Adipocyte (in vitro differentiated cells): Measurements from ENCODE around the gene XYLT1.
A peak's percentile ranks its signal among the peaks of the same experiment; 100 is the strongest.
"Not testable (repeated sequence)": the region's sequence is repeated elsewhere in the genome, so short reads cannot be mapped to it uniquely, and the experiment has no call there.

ENCODE experiments used
- DNase-seq: peaks from one replicate; pipeline ENCODE4 v3.0.0-alpha.2; 2015; ENCODE audit warnings: low read depth
- H3K27me3 ChIP-seq: replicated peaks from 2 replicates; pipeline ENCODE4 v1.7.0; 2013; ENCODE audit warnings: mild to moderate bottlenecking, low read length, moderate library complexity; ENCODE audit not compliant: control insufficient read depth, insufficient read depth
- H3K36me3 ChIP-seq: 2 replicates; pipeline ENCODE4 v1.7.0; 2013; ENCODE audit warnings: low read length, mild to moderate bottlenecking, moderate library complexity; ENCODE audit not compliant: control insufficient read depth, insufficient read depth, severe bottlenecking
- H3K4me1 ChIP-seq: 2 replicates; pipeline ENCODE4 v1.7.0; 2013; ENCODE audit warnings: mild to moderate bottlenecking, low read length, moderate library complexity; ENCODE audit not compliant: control insufficient read depth, insufficient read depth
- H3K4me3 ChIP-seq: 2 replicates; pipeline ENCODE4 v1.7.0; 2013; ENCODE audit warnings: mild to moderate bottlenecking, low read length, moderate library complexity
- H3K9ac ChIP-seq: 2 replicates; pipeline ENCODE4 v1.7.0; 2013; ENCODE audit warnings: mild to moderate bottlenecking, low read length, moderate library complexity
- H3K9me3 ChIP-seq: 2 replicates; pipeline ENCODE4 v1.7.0; 2013; ENCODE audit warnings: mild to moderate bottlenecking, low read length, moderate library complexity; ENCODE audit not compliant: control insufficient read depth

Gene XYLT1

DNA sequence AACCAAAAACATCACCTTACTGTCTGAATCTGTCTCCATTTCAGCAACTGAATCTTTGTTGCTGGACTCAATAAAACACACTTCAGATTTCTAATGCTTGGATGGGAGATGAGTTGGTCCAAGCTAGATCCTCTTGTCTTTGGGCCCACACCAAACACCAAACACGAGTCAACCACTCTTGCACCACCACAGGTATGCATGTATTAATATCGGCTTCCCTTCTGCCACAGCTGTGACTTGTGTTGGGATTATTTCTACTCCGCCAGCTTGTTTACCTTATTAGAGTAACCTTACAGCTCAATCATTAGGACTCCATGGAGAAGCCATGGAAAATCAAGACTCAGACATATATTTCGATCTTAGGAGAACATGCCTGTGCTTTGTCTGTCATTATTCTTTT lies 49.9 kb downstream of the XYLT1 start:
- Histone ChIP-seq H3K4me1 (peaks cover 14% of the 10 kb centered on the region), H3K4me3 (no peak overlapping the region), H3K9ac (no peak overlapping the region), H3K9me3 (no peaks in the 10 kb centered on the region), H3K36me3 (peaks cover 5% of the 10 kb centered on the region), H3K27me3 (no peaks in the 10 kb centered on the region)
- no peak for DNase-seq

DNA sequence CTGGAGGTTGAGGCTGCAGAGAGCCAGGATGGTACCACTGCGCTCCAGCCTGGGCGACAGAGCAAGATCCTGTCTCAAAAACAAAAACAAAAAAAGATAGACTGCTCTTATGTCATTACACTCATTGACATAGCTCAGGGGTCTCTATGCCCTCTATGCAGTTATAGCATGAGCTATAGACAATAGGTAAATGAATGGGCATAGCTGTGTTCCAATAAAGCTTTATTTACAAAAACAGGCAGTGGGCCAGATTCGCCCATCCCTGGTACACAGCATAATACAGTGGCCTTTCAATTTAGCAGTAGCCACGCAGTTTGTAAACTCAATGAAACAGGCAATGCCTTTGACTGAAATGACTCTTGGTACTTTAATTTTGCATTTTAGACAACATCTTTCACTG lies 51.5 kb downstream of the XYLT1 start:
- DNase-seq = no peak
- Histone ChIP-seq H3K4me3 (no peak overlapping the region), H3K27me3 (no peaks in the 10 kb centered on the region), H3K4me1 (peaks cover 14% of the 10 kb centered on the region), H3K36me3 (peaks cover 5% of the 10 kb centered on the region), H3K9me3 (no peaks in the 10 kb centered on the region), H3K9ac (no peak overlapping the region)

DNA sequence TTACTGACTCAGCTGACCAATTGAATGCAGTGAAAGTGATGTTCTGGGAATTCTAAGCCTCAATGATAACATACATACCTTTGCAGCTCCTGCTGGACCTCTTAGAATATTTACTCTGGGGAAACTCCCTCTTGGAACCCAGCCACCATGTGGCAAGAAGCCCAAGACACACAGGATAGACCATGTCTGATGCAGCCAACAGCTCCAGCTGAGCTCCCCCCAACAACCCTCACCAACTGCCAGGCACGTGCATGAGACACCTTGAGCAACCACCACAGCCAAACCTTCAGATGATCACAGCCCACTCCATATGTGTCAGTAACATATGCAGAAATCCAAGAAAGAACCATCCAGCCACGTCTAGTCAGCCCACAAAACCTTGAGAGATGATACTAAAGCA lies 53.0 kb downstream of the XYLT1 start:
- no peak overlapping the region for H3K4me3 ChIP-seq
- DNase-seq = no peak

GRCh38 chr16:17416461-17417311 lies 54.1 kb downstream of the XYLT1 start:
- peak; percentile 42 for DNase-seq
- Histone ChIP-seq H3K9ac (no peak overlapping the region), H3K4me3 (no peak overlapping the region), H3K27me3 (no peaks in the 10 kb centered on the region), H3K36me3 (peaks cover 5% of the 10 kb centered on the region), H3K4me1 (peaks cover 14% of the 10 kb centered on the region), H3K9me3 (no peaks in the 10 kb centered on the region)

More for the DNA sequence above, 53.0 kb downstream of the XYLT1 start:
- Histone ChIP-seq H3K9ac (no peak overlapping the region), H3K27me3 (no peaks in the 10 kb centered on the region), H3K9me3 (no peaks in the 10 kb centered on the region), H3K36me3 (peaks cover 5% of the 10 kb centered on the region), H3K4me1 (peaks cover 14% of the 10 kb centered on the region)

DNA sequence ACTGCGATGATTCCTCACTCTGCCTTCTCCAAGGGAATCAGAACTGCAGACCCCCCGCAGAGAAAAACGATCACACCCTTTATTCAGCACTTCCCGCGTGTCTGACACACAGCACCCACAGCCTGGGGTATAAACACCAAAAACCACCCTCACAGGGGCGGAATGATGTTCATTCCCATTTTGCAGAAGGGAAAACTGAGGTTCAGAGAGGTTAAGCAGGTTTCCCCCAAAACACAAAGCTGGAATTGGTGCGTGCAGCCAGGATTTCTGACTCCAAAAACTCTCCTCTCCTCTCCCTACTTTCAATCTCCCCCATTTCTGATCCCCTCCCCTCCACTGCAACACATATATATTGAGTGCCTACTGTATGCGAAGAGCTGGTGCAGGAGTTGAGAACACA lies 55.8 kb downstream of the XYLT1 start:
- Histone ChIP-seq H3K36me3 (peaks cover 5% of the 10 kb centered on the region), H3K27me3 (no peaks in the 10 kb centered on the region), H3K9ac (no peak overlapping the region), H3K9me3 (no peaks in the 10 kb centered on the region), H3K4me1 (peaks cover 14% of the 10 kb centered on the region), H3K4me3 (no peak overlapping the region)
- no peak for DNase-seq

DNA sequence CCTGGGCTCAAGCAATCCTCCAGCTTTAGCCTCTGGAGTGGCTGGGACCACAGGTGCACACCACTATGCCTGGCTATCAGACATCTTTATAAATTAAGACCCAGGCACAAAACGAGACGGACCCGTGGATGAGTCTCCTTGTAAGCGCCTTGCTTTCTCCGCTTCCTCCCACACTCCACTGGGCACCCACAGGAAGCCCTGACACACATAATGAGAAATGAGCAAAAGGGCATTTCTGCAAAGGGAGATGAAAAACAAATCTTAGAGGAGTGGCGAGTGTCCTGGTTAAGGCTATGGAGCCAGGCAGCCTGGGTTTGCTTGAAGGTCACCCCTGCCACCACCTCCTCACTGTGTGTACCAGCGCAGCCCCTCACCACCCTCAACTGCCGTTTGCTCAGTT lies 56.3 kb downstream of the XYLT1 start:
- Histone ChIP-seq H3K4me1 (peaks cover 14% of the 10 kb centered on the region), H3K9me3 (no peaks in the 10 kb centered on the region), H3K27me3 (no peaks in the 10 kb centered on the region), H3K36me3 (peaks cover 5% of the 10 kb centered on the region), H3K9ac (no peak overlapping the region), H3K4me3 (no peak overlapping the region)
- no peak for DNase-seq

DNA sequence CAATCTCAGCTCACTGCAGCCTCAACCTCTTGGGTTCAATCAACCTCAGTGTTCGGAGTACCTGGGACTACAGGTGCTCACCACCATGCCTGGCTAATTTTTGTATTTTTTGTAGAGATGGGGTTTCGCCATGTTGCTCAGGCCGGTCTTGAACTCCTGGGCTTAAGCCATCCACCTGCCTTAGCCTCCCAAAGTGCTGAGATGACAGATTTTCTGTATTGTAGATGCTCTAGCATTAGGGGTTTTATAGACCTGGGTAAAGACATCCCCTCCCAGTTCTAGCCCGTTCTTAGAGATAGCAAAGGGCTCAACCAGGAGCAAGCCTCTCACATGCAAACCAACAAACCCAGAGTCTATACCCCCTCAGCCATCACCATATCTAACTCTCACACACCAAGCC lies 57.3 kb downstream of the XYLT1 start:
- peaks cover 14% of the 10 kb centered on the region for H3K4me1 ChIP-seq
- H3K4me3 ChIP-seq = no peak overlapping the region
- DNase-seq = no peak
- no peaks in the 10 kb centered on the region for H3K9me3 ChIP-seq
- peaks cover 2% of the 10 kb centered on the region for H3K36me3 ChIP-seq
- no peaks in the 10 kb centered on the region for H3K27me3 ChIP-seq
- H3K9ac ChIP-seq = no peak overlapping the region

GRCh38 chr16:17412791-17413190 lies 58.0 kb downstream of the XYLT1 start:
- Histone ChIP-seq H3K36me3 (no peaks in the 10 kb centered on the region), H3K9me3 (no peaks in the 10 kb centered on the region), H3K9ac (no peak overlapping the region), H3K27me3 (no peaks in the 10 kb centered on the region), H3K4me3 (no peak overlapping the region), H3K4me1 (peaks cover 14% of the 10 kb centered on the region)
- no peak for DNase-seq

GRCh38 chr16:17412221-17412620 lies 58.5 kb downstream of the XYLT1 start:
- H3K4me3 ChIP-seq = no peak overlapping the region
- H3K9ac ChIP-seq = no peak overlapping the region
- H3K36me3 ChIP-seq = no peaks in the 10 kb centered on the region
- no peaks in the 10 kb centered on the region for H3K9me3 ChIP-seq
- DNase-seq = no peak
- peaks cover 16% of the 10 kb centered on the region for H3K4me1 ChIP-seq
- H3K27me3 ChIP-seq = no peaks in the 10 kb centered on the region

GRCh38 chr16:17411263-17411662 lies 59.5 kb downstream of the XYLT1 start:
- DNase-seq = no peak
- peaks cover 15% of the 10 kb centered on the region for H3K4me1 ChIP-seq
- no peaks in the 10 kb centered on the region for H3K36me3 ChIP-seq
- no peaks in the 10 kb centered on the region for H3K27me3 ChIP-seq
- no peak overlapping the region for H3K4me3 ChIP-seq
- H3K9ac ChIP-seq = no peak overlapping the region
- H3K9me3 ChIP-seq = no peaks in the 10 kb centered on the region

GRCh38 chr16:17410316-17410715 lies 60.4 kb downstream of the XYLT1 start:
- H3K4me3 ChIP-seq, H3K9ac ChIP-seq, H3K27me3 ChIP-seq, H3K9me3 ChIP-seq, H3K36me3 ChIP-seq, DNase-seq: not testable (repeated sequence)
- peaks cover 23% of the 10 kb centered on the region for H3K4me1 ChIP-seq

DNA sequence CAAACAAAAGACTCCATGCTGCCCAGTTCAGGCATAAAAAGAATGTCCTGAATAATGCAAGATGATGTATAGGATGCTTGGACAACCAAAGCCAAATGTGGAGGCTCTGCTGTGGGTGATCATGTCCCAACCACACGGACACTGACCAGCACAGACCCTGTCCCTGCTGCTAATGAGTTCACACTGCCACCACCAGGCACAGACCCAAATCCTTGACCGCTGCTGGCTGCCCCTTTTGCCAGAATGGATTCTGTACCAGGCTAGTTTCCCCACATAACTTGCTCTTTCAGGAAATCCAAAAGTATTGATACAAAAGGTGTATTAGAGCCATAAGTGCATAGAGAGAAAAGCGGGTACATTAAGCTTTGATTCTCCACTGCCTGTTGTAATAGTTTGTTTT lies 60.9 kb downstream of the XYLT1 start:
- no peak overlapping the region for H3K9ac ChIP-seq
- H3K9me3 ChIP-seq = no peaks in the 10 kb centered on the region
- H3K36me3 ChIP-seq = no peaks in the 10 kb centered on the region
- no peak for DNase-seq
- H3K4me3 ChIP-seq = no peak overlapping the region
- H3K4me1 ChIP-seq = peaks cover 27% of the 10 kb centered on the region
- no peaks in the 10 kb centered on the region for H3K27me3 ChIP-seq
